ENCODE data around the gene STAC.

DNA sequence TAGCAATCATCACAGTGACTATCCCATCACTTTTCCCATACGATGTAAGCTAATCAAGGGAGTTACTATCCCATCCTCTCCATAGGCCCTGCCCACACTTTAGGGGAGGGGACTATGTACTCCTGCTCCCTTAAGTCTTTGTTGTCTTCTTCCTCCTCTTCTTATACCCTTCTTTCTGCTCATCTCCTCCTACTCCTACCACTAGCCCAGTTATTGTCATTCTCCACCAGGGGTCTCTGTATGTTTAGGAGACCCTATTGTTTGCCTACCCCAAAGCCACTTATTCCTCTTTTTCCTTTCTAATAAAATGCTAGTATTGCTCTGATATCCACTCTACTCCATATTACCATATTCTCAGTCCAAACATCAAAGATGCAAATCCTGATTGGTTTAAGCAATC, 27.8 kb downstream of the STAC start:
- no peak for TF ChIP-seq POLR2AphosphoS5 (IDR thresholded peaks at IDR 0.05)
- TF ChIP-seq, protein P1, sequence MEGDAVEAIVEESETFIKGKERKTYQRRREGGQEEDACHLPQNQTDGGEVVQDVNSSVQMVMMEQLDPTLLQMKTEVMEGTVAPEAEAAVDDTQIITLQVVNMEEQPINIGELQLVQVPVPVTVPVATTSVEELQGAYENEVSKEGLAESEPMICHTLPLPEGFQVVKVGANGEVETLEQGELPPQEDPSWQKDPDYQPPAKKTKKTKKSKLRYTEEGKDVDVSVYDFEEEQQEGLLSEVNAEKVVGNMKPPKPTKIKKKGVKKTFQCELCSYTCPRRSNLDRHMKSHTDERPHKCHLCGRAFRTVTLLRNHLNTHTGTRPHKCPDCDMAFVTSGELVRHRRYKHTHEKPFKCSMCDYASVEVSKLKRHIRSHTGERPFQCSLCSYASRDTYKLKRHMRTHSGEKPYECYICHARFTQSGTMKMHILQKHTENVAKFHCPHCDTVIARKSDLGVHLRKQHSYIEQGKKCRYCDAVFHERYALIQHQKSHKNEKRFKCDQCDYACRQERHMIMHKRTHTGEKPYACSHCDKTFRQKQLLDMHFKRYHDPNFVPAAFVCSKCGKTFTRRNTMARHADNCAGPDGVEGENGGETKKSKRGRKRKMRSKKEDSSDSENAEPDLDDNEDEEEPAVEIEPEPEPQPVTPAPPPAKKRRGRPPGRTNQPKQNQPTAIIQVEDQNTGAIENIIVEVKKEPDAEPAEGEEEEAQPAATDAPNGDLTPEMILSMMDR (IDR thresholded peaks at IDR 0.05) = no peak
- no peak for TF ChIP-seq POLR2A (IDR thresholded peaks at IDR 0.05)
- no peak for TF ChIP-seq EP300 (IDR thresholded peaks at IDR 0.05)

Data from suprapubic skin (tissue), 4 donors.